Loucy (cell line): ENCODE results near the gene ADGRL4.

Experiments used
- H2AFZ ChIP-seq: fragments of 200-600 bp; sonication (generic); 2 replicates; pipeline ENCODE4 v1.6.0; 2016; ENCODE audit warnings: antibody characterized with exemption, mild to moderate bottlenecking, low read length, moderate library complexity
- H3F3A ChIP-seq: fragments of 200-600 bp; 2 replicates; pipeline ENCODE4 v1.6.0; 2016; ENCODE audit warnings: antibody characterized with exemption, low read depth, mild to moderate bottlenecking
- H3K27me3 ChIP-seq: fragments of 200-600 bp; sonication (generic); 2 replicates; pipeline ENCODE4 v1.6.1; 2014; ENCODE audit warnings: low read length, mild to moderate bottlenecking; ENCODE audit not compliant: insufficient read depth, poor library complexity, severe bottlenecking
- H3K36me3 ChIP-seq: fragments of 200-600 bp; sonication (generic); 2 replicates; pipeline ENCODE4 v1.6.1; 2016; ENCODE audit warnings: low read length; ENCODE audit not compliant: insufficient read depth
- H3K4me1 ChIP-seq: fragments of 200-600 bp; sonication (generic); 2 replicates; pipeline ENCODE4 v1.5.1; 2014; ENCODE audit warnings: low read length, mild to moderate bottlenecking; ENCODE audit not compliant: insufficient read depth, poor library complexity, severe bottlenecking
- H3K4me2 ChIP-seq: fragments of 200-600 bp; sonication (generic); 2 replicates; pipeline ENCODE4 v1.6.0; 2014; ENCODE audit warnings: antibody characterized with exemption, low read length, low read depth, mild to moderate bottlenecking; ENCODE audit not compliant: poor library complexity, severe bottlenecking
- H3K4me3 ChIP-seq: fragments of 200-600 bp; sonication (generic); 2 replicates; pipeline ENCODE4 v1.5.1; 2014; ENCODE audit warnings: low read length, mild to moderate bottlenecking, mixed read lengths; ENCODE audit not compliant: poor library complexity, severe bottlenecking
- H3K79me2 ChIP-seq: fragments of 200-600 bp; sonication (generic); 2 replicates; pipeline ENCODE4 v1.6.1; 2014; ENCODE audit warnings: low read length; ENCODE audit not compliant: insufficient read depth
- H3K9ac ChIP-seq: fragments of 200-600 bp; sonication (generic); 2 replicates; pipeline ENCODE4 v1.6.0; 2014; ENCODE audit warnings: mild to moderate bottlenecking, low read depth, low read length, moderate library complexity; ENCODE audit not compliant: poor library complexity, severe bottlenecking
- H3K9me2 ChIP-seq: fragments of 200-600 bp; sonication (generic); replicated peaks from 2 replicates; pipeline ENCODE4 v1.6.1; 2016; ENCODE audit warnings: low read depth, low read length, mixed read lengths
- H3K9me3 ChIP-seq: fragments of 200-600 bp; sonication (generic); 2 replicates; pipeline ENCODE4 v1.6.1; 2014; ENCODE audit warnings: mild to moderate bottlenecking, antibody characterized with exemption, low read length, low read depth; ENCODE audit not compliant: insufficient read depth
- H4K20me1 ChIP-seq: fragments of 200-600 bp; sonication (generic); 2 replicates; pipeline ENCODE4 v1.6.0; 2014; ENCODE audit warnings: antibody characterized with exemption, low read length, mild to moderate bottlenecking; ENCODE audit not compliant: insufficient read depth, poor library complexity, severe bottlenecking
- CTCF ChIP-seq: fragments of 200-600 bp; sonication (generic); conservative IDR thresholded peaks from 2 replicates; pipeline ENCODE4 v1.5.1; 2014; ENCODE audit warnings: mild to moderate bottlenecking, antibody characterized with exemption, low read length
- EZH2phosphoT487 ChIP-seq: fragments of 200-600 bp; IDR thresholded peaks from 2 replicates; pipeline ENCODE4 v1.6.1; 2018; ENCODE audit warnings: antibody characterized with exemption, mild to moderate bottlenecking, moderate library complexity, borderline replicate concordance

Gene ADGRL4

GRCh38 chr1:78843111-78843510 lies 163.4 kb downstream of the ADGRL4 start:
- no peaks in the 10 kb centered on the region for H3K4me1 ChIP-seq
- H4K20me1 ChIP-seq, result no peaks in the 10 kb centered on the region
- H3K27me3 ChIP-seq, result no peaks in the 10 kb centered on the region
- H3K79me2 ChIP-seq, result no peaks in the 10 kb centered on the region
- H3K9ac ChIP-seq, result no peak overlapping the region
- H3K4me3 ChIP-seq, result no peak overlapping the region
- no peaks in the 10 kb centered on the region for H3F3A ChIP-seq
- no peaks in the 10 kb centered on the region for H3K36me3 ChIP-seq
- H3K9me3 ChIP-seq, result no peaks in the 10 kb centered on the region
- H3K4me2 ChIP-seq, result no peak overlapping the region
- H3K9me2 ChIP-seq, result no peaks in the 10 kb centered on the region
- no peak for TF ChIP-seq CTCF
- TF ChIP-seq EZH2phosphoT487, result no peak
- no peak overlapping the region for H2AFZ ChIP-seq

- Histone ChIP-seq H3K79me2 (no peaks in the 10 kb centered on the region), H3K4me1 (peaks cover 4% of the 10 kb centered on the region), H3K36me3 (no peaks in the 10 kb centered on the region), H3K27me3 (no peaks in the 10 kb centered on the region), H3K4me2 (no peak overlapping the region), H3K9me3 (no peaks in the 10 kb centered on the region), H2AFZ (0 out of 2 replicates have a peak overlapping the region, but pooled peaks have one; percentile 20), H3K9me2 (no peaks in the 10 kb centered on the region), H3K4me3 (no peak overlapping the region), H3F3A (no peaks in the 10 kb centered on the region), H3K9ac (no peak overlapping the region), H4K20me1 (no peaks in the 10 kb centered on the region)
- TF ChIP-seq EZH2phosphoT487 (no peak), CTCF (no peak)
Observed at GRCh38 chr1:78840453-78841271, 165.9 kb downstream of the ADGRL4 start.
